Measurements from ENCODE around the gene GPC6. TPM values are rescaled to one million over a fixed set of nuclear protein-coding genes. Genes with fewer than 3 reads are reported as not detected.
"Not testable (repeated sequence)": the region's sequence is repeated elsewhere in the genome, so short reads cannot be mapped to it uniquely, and the experiment has no call there.

Gene GPC6
- total RNA-seq, 1 donor from 2014 or later = 5.5 TPM

DNA sequence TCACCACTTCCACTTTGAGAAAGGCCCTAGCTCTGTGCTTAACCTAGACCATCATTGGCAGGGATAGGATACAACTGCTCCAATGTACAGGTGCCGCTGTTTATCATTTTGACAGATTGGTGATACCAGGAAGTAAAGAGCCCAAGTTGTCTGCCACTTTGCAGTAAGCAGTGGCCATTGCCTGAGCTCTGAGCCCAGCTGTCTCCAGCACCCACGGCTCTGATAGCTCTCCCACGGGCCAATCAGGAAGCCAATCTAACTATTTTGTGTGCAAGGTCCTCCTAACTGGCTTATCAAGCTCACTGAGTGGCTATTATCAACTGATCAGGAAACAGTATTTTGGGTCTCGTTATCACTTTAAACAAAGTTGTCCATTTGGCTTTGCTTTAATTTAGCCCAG lies 1071.7 kb downstream of the GPC6 start:
- Histone ChIP-seq H3K36me3 (ENCODE audit: control insufficient read depth, insufficient read depth, low read length) (no peaks in the 10 kb centered on the region), H3K4me3 (ENCODE audit: low read depth, low read length) (no peak overlapping the region), H3K27me3 (ENCODE audit: control insufficient read depth, insufficient read depth, low read length) (no peaks in the 10 kb centered on the region)
- FAIRE-seq (no peak), DNase-seq (ENCODE audit: low read depth) (no peak)
- no peak for TF ChIP-seq CTCF (IDR thresholded peaks at IDR 0.05; ENCODE audit: insufficient read depth, low read length, severe bottlenecking)

DNA sequence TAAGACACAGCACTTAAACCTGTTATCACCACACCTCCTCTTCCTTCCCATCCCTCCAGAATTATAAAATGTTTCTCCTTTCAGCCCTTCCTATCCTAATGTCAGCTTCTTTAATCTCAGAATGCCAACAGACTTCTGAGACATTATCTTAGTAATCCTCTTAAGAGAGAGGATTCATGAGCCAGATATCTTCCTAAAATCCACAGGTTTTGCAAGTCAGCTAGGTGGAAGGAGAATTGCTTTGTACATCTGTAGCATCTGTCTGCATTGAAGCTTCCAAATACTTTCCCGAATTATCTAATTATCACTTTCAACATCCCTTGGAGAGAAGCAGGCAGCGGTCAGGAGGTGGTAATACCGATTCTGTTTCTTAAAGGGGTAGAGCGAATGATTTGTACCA lies 1073.8 kb downstream of the GPC6 start:
- no peak for TF ChIP-seq CTCF (IDR thresholded peaks at IDR 0.05; ENCODE audit: insufficient read depth, low read length, severe bottlenecking)
- no peaks in the 10 kb centered on the region for H3K36me3 ChIP-seq (ENCODE audit: control insufficient read depth, insufficient read depth, low read length)
- DNase-seq (ENCODE audit: low read depth) (no peak), FAIRE-seq (no peak)
- no peaks in the 10 kb centered on the region for H3K27me3 ChIP-seq (ENCODE audit: control insufficient read depth, insufficient read depth, low read length)
- no peak overlapping the region for H3K4me3 ChIP-seq (ENCODE audit: low read depth, low read length)

DNA sequence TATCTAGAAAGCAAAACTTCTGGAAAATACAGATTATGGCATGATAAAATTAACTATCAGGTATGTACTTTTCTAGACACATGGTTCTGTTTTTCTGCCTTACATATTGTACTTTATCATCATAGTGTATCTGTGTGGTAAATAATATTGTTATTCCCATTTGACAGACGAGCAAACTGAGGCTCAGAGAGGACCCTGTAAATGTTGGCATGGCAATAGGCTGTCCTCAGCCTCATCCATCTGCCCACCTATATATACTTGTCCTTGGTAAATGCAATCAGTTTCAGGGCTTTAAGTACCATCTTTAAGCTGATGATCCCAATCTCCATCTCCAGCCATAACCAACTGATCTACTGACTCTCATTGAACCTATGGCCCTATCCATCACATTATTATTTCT lies 1074.9 kb downstream of the GPC6 start:
- FAIRE-seq = no peak
- Histone ChIP-seq H3K36me3 (ENCODE audit: control insufficient read depth, insufficient read depth, low read length) (no peaks in the 10 kb centered on the region), H3K4me3 (ENCODE audit: low read depth, low read length) (no peak overlapping the region), H3K27me3 (ENCODE audit: control insufficient read depth, insufficient read depth, low read length) (no peaks in the 10 kb centered on the region)
- DNase-seq (ENCODE audit: low read depth) = no peak
- no peak for TF ChIP-seq CTCF (IDR thresholded peaks at IDR 0.05; ENCODE audit: insufficient read depth, low read length, severe bottlenecking)

GRCh38 chr13:94302847-94303565 lies 1076.4 kb downstream of the GPC6 start:
- FAIRE-seq; H3K4me3 ChIP-seq (ENCODE audit: low read depth, low read length); H3K27me3 ChIP-seq (ENCODE audit: control insufficient read depth, insufficient read depth, low read length); DNase-seq (ENCODE audit: low read depth); H3K36me3 ChIP-seq (ENCODE audit: control insufficient read depth, insufficient read depth, low read length): not testable (repeated sequence)

- no peak for DNase-seq (ENCODE audit: low read depth)
- Histone ChIP-seq H3K36me3 (ENCODE audit: control insufficient read depth, insufficient read depth, low read length) (no peaks in the 10 kb centered on the region), H3K27me3 (ENCODE audit: control insufficient read depth, insufficient read depth, low read length) (no peaks in the 10 kb centered on the region), H3K4me3 (ENCODE audit: low read depth, low read length) (no peak overlapping the region)
- no peak for TF ChIP-seq CTCF (IDR thresholded peaks at IDR 0.05; ENCODE audit: insufficient read depth, low read length, severe bottlenecking)
- no peak for FAIRE-seq
Observed at GRCh38 chr13:94303644-94304174, 1077.1 kb downstream of the GPC6 start.

DNA sequence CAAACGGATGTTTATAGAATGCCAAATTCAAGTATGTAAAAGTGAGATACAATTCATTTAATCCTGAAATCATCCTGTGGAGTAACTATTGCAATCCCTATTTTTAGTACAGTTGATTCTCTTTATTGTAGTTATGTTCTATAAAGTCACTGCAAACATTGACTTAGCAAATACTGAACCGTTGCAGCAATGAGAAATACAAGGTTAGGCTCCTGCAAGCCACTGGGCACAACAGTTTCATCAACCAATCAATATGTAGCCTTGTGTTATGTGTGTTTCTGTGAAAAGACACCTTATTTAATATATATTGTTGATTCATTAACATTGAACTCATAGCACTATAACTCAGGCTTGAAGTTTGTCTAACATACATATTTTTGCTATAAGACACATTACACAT lies 1078.4 kb downstream of the GPC6 start:
- no peak for FAIRE-seq
- no peaks in the 10 kb centered on the region for H3K27me3 ChIP-seq (ENCODE audit: control insufficient read depth, insufficient read depth, low read length)
- no peak overlapping the region for H3K4me3 ChIP-seq (ENCODE audit: low read depth, low read length)
- no peak for DNase-seq (ENCODE audit: low read depth)
- H3K36me3 ChIP-seq (ENCODE audit: control insufficient read depth, insufficient read depth, low read length) = no peaks in the 10 kb centered on the region
- TF ChIP-seq CTCF (IDR thresholded peaks at IDR 0.05; ENCODE audit: insufficient read depth, low read length, severe bottlenecking) = no peak
